IPS-18a (cell line): ENCODE data around the gene NDEL1.

Experiments used
- H3K27ac ChIP-seq: one replicate; pipeline ENCODE4 v1.5.1; 2013; ENCODE audit warnings: low read length
- H3K27me3 ChIP-seq: one replicate; pipeline ENCODE4 v1.6.1; 2013; ENCODE audit warnings: mild to moderate bottlenecking, low read length; ENCODE audit not compliant: control insufficient read depth, insufficient read depth
- H3K36me3 ChIP-seq: one replicate; pipeline ENCODE4 v1.6.1; 2013; ENCODE audit warnings: low read depth, low read length; ENCODE audit not compliant: control insufficient read depth
- H3K4me1 ChIP-seq: one replicate; pipeline ENCODE4 v1.6.1; 2013; ENCODE audit warnings: low read depth, low read length; ENCODE audit not compliant: control insufficient read depth
- H3K4me3 ChIP-seq: one replicate; pipeline ENCODE4 v1.5.1; 2013; ENCODE audit warnings: low read length
- H3K9ac ChIP-seq: one replicate; pipeline ENCODE4 v1.6.1; 2013; ENCODE audit warnings: mild to moderate bottlenecking, low read length, moderate library complexity
- H3K9me3 ChIP-seq: one replicate; pipeline ENCODE4 v1.6.1; 2013; ENCODE audit warnings: low read depth, low read length; ENCODE audit not compliant: control insufficient read depth

Gene NDEL1

GRCh38 chr17:8418471-8418870, 17.2 kb upstream of the NDEL1 start:
- Histone ChIP-seq H3K27me3 (no peaks in the 10 kb centered on the region), H3K27ac (no peak overlapping the region), H3K9ac (no peak overlapping the region), H3K4me3 (no peak overlapping the region), H3K9me3 (no peaks in the 10 kb centered on the region), H3K36me3 (no peaks in the 10 kb centered on the region), H3K4me1 (no peaks in the 10 kb centered on the region)

DNA sequence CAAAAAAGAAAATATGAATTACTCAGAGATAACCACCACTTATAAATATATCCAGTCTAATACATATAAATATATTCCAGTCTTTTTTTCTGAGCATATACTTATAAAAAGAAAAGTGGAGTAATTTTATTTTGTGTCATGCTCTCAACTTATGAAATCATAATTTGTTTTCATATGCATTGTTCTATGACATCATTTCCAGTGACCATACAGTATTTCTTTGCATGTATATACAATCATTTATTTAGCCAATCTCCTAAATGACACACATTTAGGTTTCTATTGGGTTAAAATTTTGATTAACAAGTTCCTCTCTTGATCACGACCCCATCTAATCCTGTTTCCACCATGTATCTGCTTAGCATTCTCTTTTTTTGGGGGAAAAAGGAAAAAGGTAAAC, 16.4 kb upstream of the NDEL1 start:
- Histone ChIP-seq H3K9me3 (no peaks in the 10 kb centered on the region), H3K4me3 (no peak overlapping the region), H3K27ac (no peak overlapping the region), H3K36me3 (no peaks in the 10 kb centered on the region), H3K27me3 (no peaks in the 10 kb centered on the region), H3K4me1 (no peaks in the 10 kb centered on the region), H3K9ac (no peak overlapping the region)

DNA sequence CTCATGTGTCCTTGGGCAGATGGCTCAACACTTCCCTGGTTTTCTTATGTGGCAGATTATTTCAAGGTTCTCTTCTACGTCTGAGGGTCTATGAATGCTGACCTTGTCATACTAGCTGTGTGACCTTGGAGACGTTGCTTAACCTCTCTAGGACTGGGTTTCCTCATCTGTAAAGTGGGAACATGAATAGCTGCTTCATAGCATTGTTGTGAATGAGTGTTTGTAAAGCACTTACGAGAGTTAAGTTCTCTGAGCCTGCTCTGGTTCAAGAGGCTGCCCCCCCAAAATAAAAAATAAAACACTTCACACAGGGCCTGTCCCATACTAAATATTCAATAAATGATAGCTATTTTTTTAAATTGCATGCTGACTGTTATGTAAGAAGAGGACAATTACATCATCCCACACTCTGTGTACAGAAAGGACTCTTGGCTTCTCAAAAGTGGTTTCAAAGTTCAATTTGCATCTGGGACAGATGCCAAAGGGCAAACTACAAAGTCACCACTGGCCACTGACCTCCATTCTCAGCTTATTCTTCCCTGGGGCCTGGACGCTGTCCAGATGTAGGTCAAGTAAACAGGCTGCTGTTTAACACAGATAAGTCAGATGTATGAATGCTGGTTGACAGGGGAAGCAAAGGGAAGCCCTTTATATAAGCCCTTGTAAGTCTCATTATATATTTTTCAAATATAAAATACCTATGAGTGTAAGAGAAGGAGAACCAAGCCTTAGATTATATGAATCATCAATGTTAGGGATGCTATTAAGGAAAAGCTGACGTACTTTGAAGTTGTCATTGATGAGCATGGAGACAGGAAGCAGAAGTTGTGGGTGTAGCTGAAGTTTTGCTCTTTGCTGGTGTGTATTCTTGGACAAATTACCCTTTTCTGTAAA, 15.4 kb upstream of the NDEL1 start:
- no peak overlapping the region for H3K27ac ChIP-seq
- no peaks in the 10 kb centered on the region for H3K36me3 ChIP-seq
- no peak overlapping the region for H3K4me3 ChIP-seq
- H3K9me3 ChIP-seq: no peaks in the 10 kb centered on the region
- no peaks in the 10 kb centered on the region for H3K27me3 ChIP-seq
- H3K9ac ChIP-seq: no peak overlapping the region
- H3K4me1 ChIP-seq: no peaks in the 10 kb centered on the region

DNA sequence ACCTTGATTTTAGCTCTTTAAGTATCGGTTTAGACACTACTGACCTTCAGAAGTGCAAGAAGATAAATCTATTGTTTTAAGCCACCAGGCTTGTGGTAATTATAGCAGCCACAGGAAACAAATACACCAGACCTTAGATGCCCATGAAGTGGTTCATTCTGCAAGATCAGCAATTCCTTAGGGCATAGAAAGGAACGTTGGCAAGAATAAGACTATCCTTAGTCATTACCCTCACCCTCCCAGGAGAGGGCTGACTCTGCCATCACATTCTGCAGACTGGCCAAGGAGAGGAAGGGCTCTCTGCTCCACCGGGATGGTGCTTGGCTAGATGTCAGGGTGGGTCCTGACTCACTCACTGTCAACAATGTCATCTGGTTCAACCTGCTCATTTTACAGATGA, 14.1 kb upstream of the NDEL1 start:
- Histone ChIP-seq H3K4me3 (no peak overlapping the region), H3K36me3 (no peaks in the 10 kb centered on the region), H3K27me3 (no peaks in the 10 kb centered on the region), H3K9me3 (no peaks in the 10 kb centered on the region), H3K4me1 (no peaks in the 10 kb centered on the region), H3K27ac (no peak overlapping the region), H3K9ac (no peak overlapping the region)

DNA sequence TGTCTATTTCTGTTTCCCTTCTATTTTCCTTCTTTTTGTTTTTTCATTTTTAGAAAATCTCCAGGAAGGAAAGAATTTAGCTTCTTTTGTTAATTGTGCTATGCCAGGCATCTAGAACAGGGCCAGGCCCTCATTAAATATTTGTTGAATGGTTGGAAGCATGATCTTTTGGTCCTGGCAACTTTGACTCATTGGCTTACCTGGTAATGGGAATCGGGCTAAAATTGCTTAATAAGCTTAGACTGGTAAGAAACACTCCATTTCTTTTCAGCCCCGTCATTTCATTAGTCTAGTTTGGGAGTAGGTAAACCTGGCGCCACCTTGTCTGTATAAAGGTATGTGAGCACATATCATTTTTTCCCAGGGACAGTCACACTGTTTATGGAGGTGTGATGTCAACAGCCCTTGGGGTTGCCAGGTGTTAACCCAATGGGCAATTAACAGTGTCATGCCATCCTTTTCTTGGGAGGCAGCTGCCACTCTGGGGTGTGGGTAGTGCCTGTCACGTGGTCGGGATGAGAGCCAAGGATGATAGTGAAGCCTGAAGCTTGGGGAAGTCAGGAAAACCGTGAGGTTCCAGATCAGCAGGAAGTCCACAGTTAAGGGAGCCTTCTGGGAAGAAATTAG, 9.5 kb upstream of the NDEL1 start:
- no peak overlapping the region for H3K4me3 ChIP-seq
- H3K9me3 ChIP-seq: no peaks in the 10 kb centered on the region
- H3K4me1 ChIP-seq: no peaks in the 10 kb centered on the region
- H3K27me3 ChIP-seq: no peaks in the 10 kb centered on the region
- no peak overlapping the region for H3K27ac ChIP-seq
- H3K9ac ChIP-seq: no peak overlapping the region
- H3K36me3 ChIP-seq: no peaks in the 10 kb centered on the region

GRCh38 chr17:8426802-8427201, 8.9 kb upstream of the NDEL1 start:
- no peak overlapping the region for H3K9ac ChIP-seq
- H3K36me3 ChIP-seq: no peaks in the 10 kb centered on the region
- H3K9me3 ChIP-seq: no peaks in the 10 kb centered on the region
- H3K4me1 ChIP-seq: no peaks in the 10 kb centered on the region
- H3K27me3 ChIP-seq: no peaks in the 10 kb centered on the region
- no peak overlapping the region for H3K4me3 ChIP-seq
- H3K27ac ChIP-seq: no peak overlapping the region

DNA sequence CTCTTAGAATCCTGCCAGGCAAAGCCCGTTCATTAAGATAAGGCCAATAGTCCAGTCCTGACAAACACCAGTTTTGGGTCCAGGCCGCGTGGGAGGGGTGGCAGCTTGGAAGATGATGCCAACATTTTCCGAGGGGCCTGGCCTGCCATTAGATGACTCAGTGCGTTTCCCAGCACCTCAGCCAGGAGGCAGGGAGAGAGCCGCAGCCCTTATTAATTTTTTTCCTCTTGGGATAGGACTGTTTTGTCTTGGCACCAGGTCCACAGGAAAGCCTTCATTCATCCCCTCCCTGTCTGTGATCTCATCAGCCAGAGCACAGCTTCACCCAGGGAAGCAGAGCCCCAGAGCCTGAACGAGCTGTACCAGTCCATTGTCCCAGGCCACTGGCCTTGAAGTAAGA, 4.7 kb upstream of the NDEL1 start:
- no peaks in the 10 kb centered on the region for H3K4me1 ChIP-seq
- H3K9me3 ChIP-seq: no peaks in the 10 kb centered on the region
- H3K36me3 ChIP-seq: no peaks in the 10 kb centered on the region
- no peak overlapping the region for H3K27ac ChIP-seq
- H3K9ac ChIP-seq: no peak overlapping the region
- no peak overlapping the region for H3K4me3 ChIP-seq
- H3K27me3 ChIP-seq: no peaks in the 10 kb centered on the region

DNA sequence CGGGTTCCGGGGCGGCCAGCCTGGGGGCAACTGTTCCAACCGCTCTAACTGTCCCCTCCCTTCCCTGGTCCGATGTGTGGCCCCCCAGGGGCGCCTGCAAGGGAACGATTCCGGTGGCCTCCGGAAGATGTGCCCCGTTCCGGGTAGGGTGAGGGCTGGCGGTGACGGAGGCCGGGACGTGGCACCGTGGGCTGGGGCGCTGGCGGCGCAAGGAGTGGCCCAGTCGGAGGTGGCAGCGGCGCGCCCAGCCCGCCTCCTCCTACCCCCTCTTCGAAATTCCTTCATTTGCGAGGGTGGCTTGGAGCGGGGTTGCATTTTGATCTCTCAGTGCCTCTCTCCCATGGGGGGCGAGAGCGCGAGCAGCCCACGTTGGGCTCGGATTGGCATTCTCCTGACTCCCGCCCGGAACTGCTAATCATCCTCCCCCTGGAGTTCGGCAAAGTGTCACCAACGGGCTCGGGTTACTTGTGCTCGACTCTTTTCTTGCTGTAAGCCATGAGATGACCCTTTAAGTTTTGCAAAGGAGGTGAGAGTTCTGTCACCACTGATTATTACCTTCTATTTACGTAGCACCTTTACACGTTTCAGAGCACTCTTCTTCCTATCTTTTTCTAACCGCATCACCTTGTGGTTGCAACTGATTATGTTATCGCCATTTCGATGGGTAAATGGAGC, 622 bp downstream of the NDEL1 start:
- Histone ChIP-seq H3K9me3 (no peaks in the 10 kb centered on the region), H3K27me3 (no peaks in the 10 kb centered on the region), H3K4me3 (peak overlapping the region; percentile 71), H3K9ac (peak overlapping the region; percentile 67), H3K4me1 (no peaks in the 10 kb centered on the region), H3K27ac (no peak overlapping the region), H3K36me3 (no peaks in the 10 kb centered on the region)

GRCh38 chr17:8436844-8437171, 1.1 kb downstream of the NDEL1 start:
- Histone ChIP-seq H3K9me3 (no peaks in the 10 kb centered on the region), H3K4me1 (no peaks in the 10 kb centered on the region), H3K4me3 (peak overlapping the region; percentile 71), H3K27me3 (no peaks in the 10 kb centered on the region), H3K9ac (peak overlapping the region; percentile 67), H3K36me3 (no peaks in the 10 kb centered on the region), H3K27ac (no peak overlapping the region)

DNA sequence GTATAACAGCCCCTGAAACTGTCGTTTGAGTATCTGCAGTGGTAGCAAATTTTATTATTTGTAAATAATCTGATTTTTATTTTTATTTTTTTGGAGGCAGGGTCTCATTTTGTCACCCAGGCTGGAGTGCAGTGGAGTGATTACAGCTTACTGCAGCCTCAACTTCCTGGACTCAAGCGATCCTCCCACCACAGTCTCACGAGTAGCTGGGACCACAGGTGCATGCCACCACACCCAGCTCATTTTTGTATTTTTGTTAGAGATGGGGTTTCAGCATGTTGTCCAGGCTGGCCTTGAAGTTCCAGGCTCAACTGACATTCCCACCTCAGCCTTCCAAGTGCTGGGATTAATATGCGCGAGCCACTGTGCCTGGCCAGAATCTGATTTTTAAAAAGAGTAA, 2.8 kb downstream of the NDEL1 start:
- Histone ChIP-seq H3K4me1 (no peaks in the 10 kb centered on the region), H3K36me3 (no peaks in the 10 kb centered on the region), H3K4me3 (no peak overlapping the region), H3K27ac (no peak overlapping the region), H3K27me3 (no peaks in the 10 kb centered on the region), H3K9ac (no peak overlapping the region), H3K9me3 (no peaks in the 10 kb centered on the region)

DNA sequence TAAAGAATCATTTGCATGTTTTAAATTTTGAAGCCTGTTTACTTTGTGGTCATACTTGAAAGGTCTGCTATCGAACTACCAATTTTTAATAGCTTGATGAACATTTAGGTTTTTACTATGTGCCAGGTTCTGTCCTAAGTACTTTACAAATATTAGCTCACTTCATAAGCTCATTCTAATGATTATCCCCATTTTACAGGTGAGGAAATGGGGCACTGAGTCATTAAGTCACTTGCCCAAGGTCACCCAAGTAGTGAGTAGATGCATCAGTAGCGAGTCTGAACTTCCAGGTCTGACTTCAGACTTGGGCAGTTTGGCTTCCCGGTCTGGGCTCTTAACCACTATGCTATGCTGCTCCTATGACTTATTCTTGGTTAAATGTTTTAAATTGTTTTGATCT, 4.0 kb downstream of the NDEL1 start:
- Histone ChIP-seq H3K4me1 (no peaks in the 10 kb centered on the region), H3K4me3 (no peak overlapping the region), H3K27me3 (no peaks in the 10 kb centered on the region), H3K9ac (no peak overlapping the region), H3K36me3 (peaks cover 8% of the 10 kb centered on the region), H3K27ac (no peak overlapping the region), H3K9me3 (no peaks in the 10 kb centered on the region)
